Osteocyte (in vitro differentiated cells): ENCODE results near the gene FGF21. TPM values are rescaled to one million over a fixed set of nuclear protein-coding genes. Genes with fewer than 3 reads are reported as not detected.
"Not testable (repeated sequence)": the region's sequence is repeated elsewhere in the genome, so short reads cannot be mapped to it uniquely, and the experiment has no call there.

Source experiments
- DNase-seq: peaks from one replicate; pipeline ENCODE4 v3.0.0; 2021; ENCODE audit warnings: mixed read lengths; ENCODE audit not compliant: unreplicated experiment; ENCODE audit errors: extremely low spot score
- H3K27ac Mint-ChIP-seq: one replicate; pipeline ENCODE4 v1.8.0; 2021; ENCODE audit warnings: mild to moderate bottlenecking, mixed read lengths; ENCODE audit not compliant: unreplicated experiment
- H3K27me3 Mint-ChIP-seq: one replicate; pipeline ENCODE4 v1.8.0; 2021; ENCODE audit warnings: mixed read lengths; ENCODE audit not compliant: unreplicated experiment
- H3K36me3 Mint-ChIP-seq: one replicate; pipeline ENCODE4 v1.8.0; 2021; ENCODE audit warnings: mixed read lengths; ENCODE audit not compliant: unreplicated experiment
- H3K4me1 Mint-ChIP-seq: one replicate; pipeline ENCODE4 v1.8.0; 2021; ENCODE audit warnings: mixed read lengths; ENCODE audit not compliant: unreplicated experiment
- H3K4me3 Mint-ChIP-seq: one replicate; pipeline ENCODE4 v1.8.0; 2021; ENCODE audit warnings: mild to moderate bottlenecking, moderate library complexity, mixed read lengths; ENCODE audit not compliant: unreplicated experiment
- H3K9me3 Mint-ChIP-seq: one replicate; pipeline ENCODE4 v1.8.0; 2021; ENCODE audit warnings: mixed read lengths; ENCODE audit not compliant: unreplicated experiment
- total RNA-seq: library from RNA; stranded (reverse); gene quantifications from 2 replicates; pipeline ENCODE4 v1.2.1, GENCODE V29; 2021
- TF ChIP-seq, protein P1 (sequence below): fragments of 200-600 bp; sonication (generic); IDR thresholded peaks from 2 replicates; pipeline ENCODE4 v1.5.0; 2021; ENCODE audit warnings: antibody characterized with exemption, mild to moderate bottlenecking, moderate library complexity

The FGF21 gene
- total RNA-seq, 1 donor from 2014 or later = not detected

DNA sequence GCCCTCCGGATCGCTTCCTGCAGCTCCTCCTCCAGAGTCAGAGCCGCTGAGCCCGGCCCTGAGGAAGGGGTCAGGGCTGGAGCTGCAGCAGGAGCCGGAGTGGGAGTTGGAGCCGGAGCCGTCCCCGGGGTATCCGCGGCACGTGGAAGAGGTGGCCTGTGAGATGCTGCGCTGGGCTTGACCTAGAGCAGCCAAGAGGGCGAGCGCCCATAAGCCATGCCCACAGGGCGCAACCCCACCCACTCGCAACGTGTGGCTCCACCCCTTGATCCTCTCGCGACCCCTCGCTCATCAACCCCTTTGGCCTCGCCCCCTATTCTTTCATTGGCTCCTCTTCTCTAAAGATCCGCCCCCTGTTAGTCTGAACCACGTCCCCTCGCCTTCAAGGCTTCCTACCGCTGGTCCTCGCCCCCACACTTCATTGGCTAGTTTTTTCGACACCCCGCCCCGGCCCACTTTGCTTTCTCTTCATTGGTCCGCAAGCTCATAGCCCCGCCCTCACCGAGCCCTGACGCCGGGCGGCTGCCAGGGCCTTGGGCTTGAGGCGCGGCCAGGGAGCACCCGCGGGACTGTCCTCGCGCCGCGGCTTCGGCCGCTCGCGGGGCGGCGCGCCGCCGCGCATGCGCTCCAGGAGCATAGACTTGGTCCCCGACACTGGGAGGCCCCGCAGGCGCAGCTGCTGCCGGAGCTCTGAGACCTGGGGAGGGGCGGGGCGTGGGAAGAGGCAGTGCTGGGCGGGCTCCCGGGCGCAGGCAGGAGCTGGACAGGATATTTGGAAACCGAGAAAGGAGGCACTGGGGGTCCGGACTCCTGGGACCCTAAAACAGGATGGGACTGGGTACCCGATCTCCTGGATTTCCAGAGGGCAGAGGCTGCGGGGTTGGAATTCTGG is 41.2 kb upstream of the FGF21 start:
- Mint-ChIP-seq H3K4me3 (peak overlapping the region; percentile 86), H3K4me1 (peaks cover 41% of the 10 kb centered on the region), H3K9me3 (no peaks in the 10 kb centered on the region), H3K27ac (peak overlapping the region; percentile 97), H3K27me3 (no peaks in the 10 kb centered on the region), H3K36me3 (no peaks in the 10 kb centered on the region)
- DNase-seq = peak; percentile 100
- TF ChIP-seq, protein P1, sequence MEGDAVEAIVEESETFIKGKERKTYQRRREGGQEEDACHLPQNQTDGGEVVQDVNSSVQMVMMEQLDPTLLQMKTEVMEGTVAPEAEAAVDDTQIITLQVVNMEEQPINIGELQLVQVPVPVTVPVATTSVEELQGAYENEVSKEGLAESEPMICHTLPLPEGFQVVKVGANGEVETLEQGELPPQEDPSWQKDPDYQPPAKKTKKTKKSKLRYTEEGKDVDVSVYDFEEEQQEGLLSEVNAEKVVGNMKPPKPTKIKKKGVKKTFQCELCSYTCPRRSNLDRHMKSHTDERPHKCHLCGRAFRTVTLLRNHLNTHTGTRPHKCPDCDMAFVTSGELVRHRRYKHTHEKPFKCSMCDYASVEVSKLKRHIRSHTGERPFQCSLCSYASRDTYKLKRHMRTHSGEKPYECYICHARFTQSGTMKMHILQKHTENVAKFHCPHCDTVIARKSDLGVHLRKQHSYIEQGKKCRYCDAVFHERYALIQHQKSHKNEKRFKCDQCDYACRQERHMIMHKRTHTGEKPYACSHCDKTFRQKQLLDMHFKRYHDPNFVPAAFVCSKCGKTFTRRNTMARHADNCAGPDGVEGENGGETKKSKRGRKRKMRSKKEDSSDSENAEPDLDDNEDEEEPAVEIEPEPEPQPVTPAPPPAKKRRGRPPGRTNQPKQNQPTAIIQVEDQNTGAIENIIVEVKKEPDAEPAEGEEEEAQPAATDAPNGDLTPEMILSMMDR = no peak

DNA sequence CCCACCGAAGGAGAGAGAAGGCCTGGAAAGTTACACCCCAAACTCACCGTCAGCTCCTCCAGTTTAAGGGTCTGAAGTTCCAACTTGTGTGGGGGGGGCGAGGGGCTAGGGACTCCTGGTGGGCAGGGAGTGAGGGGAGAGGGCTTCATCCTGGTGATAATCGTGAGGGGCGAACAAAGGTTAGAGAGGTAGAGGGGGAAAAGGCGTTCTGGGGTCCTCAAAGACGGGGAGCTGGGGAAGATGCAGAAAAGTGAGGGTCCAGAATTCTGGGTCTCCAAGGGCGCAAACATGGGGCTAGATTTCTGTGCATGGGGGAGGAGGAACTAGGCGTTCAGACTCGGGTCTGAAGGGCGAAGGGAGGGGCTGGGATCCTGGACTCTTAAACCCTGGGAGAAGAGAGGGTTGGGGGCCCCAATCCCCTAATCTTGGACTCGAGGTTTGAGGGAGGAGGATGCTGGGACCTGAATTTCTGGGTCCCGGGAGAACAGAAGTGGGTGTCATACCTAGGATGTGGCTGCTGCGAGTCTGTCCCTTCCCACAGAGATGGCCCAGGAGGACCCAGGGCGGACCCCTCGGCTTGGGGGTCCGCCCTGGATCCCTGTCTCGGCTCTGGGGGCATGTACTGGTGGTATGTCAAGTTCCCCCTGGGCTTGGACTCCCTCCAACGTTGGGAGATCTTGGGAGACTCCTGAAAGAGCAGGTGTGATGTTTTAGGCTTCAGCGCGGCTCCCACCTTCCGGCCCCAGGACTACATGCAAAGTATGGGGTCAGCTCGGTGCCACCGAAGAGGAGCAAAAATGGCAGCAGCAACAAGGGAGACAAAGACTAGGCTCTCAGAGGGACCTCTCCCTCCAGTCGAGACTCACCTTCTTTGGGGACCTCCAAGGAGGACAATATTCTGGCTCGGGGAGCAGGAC is 40.3 kb upstream of the FGF21 start:
- Mint-ChIP-seq H3K36me3 (no peaks in the 10 kb centered on the region), H3K4me1 (peaks cover 44% of the 10 kb centered on the region), H3K9me3 (no peaks in the 10 kb centered on the region), H3K4me3 (peak overlapping the region; percentile 86), H3K27ac (peak overlapping the region; percentile 97), H3K27me3 (no peaks in the 10 kb centered on the region)
- TF ChIP-seq, protein P1 = no peak
- DNase-seq = no peak

DNA sequence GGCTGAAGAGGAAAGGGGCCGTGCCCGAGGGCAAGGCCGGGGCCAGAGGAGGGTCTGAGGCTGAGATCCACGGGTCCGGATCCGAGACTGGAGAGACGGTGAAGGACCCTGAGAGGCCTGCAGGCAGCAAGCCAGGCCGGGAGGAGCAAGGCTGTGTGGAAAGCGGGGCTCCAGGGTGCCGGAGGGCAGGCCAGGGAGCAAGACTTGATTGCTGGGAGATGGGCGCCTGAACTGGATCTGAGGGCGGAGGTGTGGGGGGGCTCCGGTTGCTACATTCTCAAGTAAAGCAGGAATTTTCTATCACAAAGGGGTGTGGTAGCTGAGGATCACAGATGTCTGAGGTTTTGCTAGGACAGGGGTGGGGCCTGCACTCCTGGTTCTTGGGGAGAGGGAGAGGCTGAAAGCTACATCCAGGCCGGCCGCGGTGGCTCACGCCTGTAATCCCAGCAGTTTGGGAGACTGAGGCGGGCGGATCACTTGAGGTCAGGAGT is 39.6 kb upstream of the FGF21 start:
- Mint-ChIP-seq H3K4me1 (peaks cover 49% of the 10 kb centered on the region), H3K27ac (peak overlapping the region; percentile 97), H3K4me3 (peak overlapping the region; percentile 32), H3K36me3 (no peaks in the 10 kb centered on the region), H3K27me3 (no peaks in the 10 kb centered on the region), H3K9me3 (no peaks in the 10 kb centered on the region)
- DNase-seq = no peak
- TF ChIP-seq, protein P1 = no peak

DNA sequence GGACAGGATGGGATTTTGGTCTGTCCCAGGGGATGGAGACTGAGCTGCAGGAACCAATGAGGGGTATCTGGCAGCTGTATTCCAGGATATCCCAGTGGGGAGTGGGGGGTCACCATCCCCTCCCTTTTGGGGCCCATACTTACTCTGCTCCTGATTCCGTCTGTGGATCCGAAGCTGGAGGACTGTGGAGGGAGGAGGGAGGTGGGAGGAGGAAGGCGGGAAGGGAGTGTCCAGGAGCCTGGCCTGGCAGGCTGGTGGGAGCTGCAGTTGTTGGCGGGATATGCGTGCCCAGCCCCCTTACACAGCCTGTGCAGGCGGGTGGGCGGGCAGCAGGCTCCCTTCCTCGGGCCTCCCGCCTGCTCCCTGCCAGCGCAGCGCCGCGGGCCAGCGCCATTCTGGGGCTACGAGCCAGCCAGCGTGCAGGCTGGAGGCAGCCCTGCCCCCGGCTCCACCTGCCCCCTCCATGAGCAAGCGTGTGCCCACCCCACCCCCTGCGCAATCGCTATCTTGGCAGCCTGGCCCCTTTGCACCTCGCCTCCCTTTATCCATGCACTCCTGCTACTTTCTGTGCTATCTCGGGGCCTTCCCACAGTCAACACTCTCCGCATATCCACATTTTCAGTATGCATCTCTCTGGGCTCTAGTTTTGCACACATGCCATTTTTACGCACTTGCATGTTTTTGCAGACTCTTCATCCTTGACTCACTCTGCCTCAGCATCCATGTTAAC is 38.6 kb upstream of the FGF21 start:
- peak overlapping the region; percentile 49 for H3K4me3 Mint-ChIP-seq
- peak overlapping the region; percentile 52 for H3K27ac Mint-ChIP-seq
- no peaks in the 10 kb centered on the region for H3K9me3 Mint-ChIP-seq
- H3K36me3 Mint-ChIP-seq = no peaks in the 10 kb centered on the region
- H3K4me1 Mint-ChIP-seq = peaks cover 53% of the 10 kb centered on the region
- no peaks in the 10 kb centered on the region for H3K27me3 Mint-ChIP-seq
- TF ChIP-seq, protein P1 = no peak
- no peak for DNase-seq

DNA sequence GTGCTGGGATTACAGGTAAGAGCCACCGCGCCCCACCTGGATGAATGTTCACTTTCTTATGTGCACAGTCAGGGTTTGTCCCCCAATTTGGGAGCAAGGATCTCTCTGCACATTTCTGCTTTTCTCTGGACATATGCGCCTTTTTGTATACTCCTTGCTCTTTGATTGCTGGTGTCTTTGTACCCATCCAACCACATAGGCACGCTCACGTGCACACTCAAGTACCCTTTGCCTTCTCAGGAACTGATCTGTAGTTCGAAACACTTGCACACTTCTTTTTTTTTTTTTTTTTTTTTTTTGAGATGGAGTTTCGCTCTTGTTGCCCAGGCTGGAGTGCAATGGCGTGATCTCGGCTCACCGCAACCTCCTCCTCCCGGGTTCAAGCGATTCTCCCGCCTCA is 37.2 kb upstream of the FGF21 start:
- H3K4me1 Mint-ChIP-seq = peaks cover 48% of the 10 kb centered on the region
- H3K4me3 Mint-ChIP-seq, H3K27me3 Mint-ChIP-seq, H3K36me3 Mint-ChIP-seq, DNase-seq, H3K27ac Mint-ChIP-seq, H3K9me3 Mint-ChIP-seq: not testable (repeated sequence)
